Nephron (organoid): Measurements from ENCODE around the gene SND1.

Experiments
- H3K27ac Mint-ChIP-seq, 3 experiments: 2 replicates each; pipeline ENCODE4 v1.8.0; 2020; ENCODE audit warnings: mixed read lengths in 3 of 3, mild to moderate bottlenecking in 2 of 3, moderate library complexity in 1 of 3
- H3K27me3 Mint-ChIP-seq: 2 replicates; pipeline ENCODE4 v1.8.0; 2021; ENCODE audit warnings: low read depth, mild to moderate bottlenecking, moderate library complexity, mixed read lengths
- H3K36me3 Mint-ChIP-seq: 2 replicates; pipeline ENCODE4 v1.8.0; 2020; ENCODE audit warnings: low read depth, mixed read lengths
- H3K4me1 Mint-ChIP-seq: 2 replicates; pipeline ENCODE4 v1.8.0; 2020; ENCODE audit warnings: mixed read lengths
- H3K4me3 Mint-ChIP-seq, 3 experiments: 2 replicates each; pipeline ENCODE4 v1.8.0; 2020; ENCODE audit warnings: mild to moderate bottlenecking in 3 of 3, mixed read lengths in 3 of 3, moderate library complexity in 2 of 3
- H3K9me3 Mint-ChIP-seq: 2 replicates; pipeline ENCODE4 v1.8.0; 2020; ENCODE audit warnings: mixed read lengths
- CTCF ChIP-seq, 3 experiments: fragments of 200-600 bp; sonication (generic); IDR thresholded peaks; one replicate each; pipeline ENCODE4 v1.5.0; 2021; ENCODE audit warnings: antibody characterized with exemption in 3 of 3; ENCODE audit not compliant: unreplicated experiment in 3 of 3

The SND1 gene

DNA sequence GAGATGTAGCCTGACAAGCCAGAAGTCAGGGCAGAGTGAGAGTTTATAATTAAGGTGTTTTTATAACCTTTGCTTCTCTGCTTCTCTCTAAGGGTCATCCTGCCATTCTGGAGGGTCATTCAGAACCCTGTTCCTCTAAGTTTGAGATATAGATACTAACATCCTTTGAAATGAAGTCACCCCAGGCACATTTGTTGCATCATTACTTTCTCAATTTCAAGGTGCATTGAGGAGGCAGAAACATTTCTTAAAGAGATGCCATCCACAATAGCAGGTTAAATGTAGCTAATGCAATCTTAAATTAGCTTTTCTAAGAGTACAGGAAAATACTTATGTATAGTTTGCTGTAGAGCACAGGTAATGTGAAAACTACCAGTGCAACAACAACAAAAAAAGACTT is 272.9 kb downstream of the SND1 start:
- H3K27ac Mint-ChIP-seq, result no peak overlapping the region
- TF ChIP-seq CTCF (IDR thresholded peaks at IDR 0.05; ENCODE audit: unreplicated experiment in 3 of 3), result no peak
- no peaks in the 10 kb centered on the region for H3K27me3 Mint-ChIP-seq
- no peaks in the 10 kb centered on the region for H3K9me3 Mint-ChIP-seq
- no peak overlapping the region for H3K4me3 Mint-ChIP-seq
- H3K4me1 Mint-ChIP-seq, result peaks cover 16% of the 10 kb centered on the region
- H3K36me3 Mint-ChIP-seq, result peaks cover 8% of the 10 kb centered on the region

DNA sequence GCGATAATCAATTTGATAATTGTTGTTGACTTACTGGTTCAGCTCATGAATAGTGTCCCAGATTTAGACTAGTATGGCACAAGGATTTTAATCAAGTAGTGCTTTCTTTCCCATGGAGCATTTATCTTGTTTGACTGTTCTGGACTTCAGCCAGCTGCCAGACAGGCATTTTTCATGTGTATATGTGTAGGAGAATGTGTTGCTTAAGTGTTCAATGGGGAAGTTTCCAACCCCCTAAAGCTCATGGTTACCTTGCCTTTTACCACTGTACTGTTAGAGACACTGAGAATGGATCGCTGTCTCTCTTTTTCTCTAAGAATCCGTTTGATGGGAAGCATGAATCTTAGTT is 275.3 kb downstream of the SND1 start:
- peaks cover 10% of the 10 kb centered on the region for H3K9me3 Mint-ChIP-seq
- H3K27me3 Mint-ChIP-seq, result no peaks in the 10 kb centered on the region
- no peak overlapping the region for H3K4me3 Mint-ChIP-seq
- H3K4me1 Mint-ChIP-seq, result peaks cover 16% of the 10 kb centered on the region
- H3K27ac Mint-ChIP-seq, result peak overlapping the region; percentile 60 to 92 (median 77)
- peaks cover 30% of the 10 kb centered on the region for H3K36me3 Mint-ChIP-seq
- no peak for TF ChIP-seq CTCF (IDR thresholded peaks at IDR 0.05; ENCODE audit: unreplicated experiment in 3 of 3)

DNA sequence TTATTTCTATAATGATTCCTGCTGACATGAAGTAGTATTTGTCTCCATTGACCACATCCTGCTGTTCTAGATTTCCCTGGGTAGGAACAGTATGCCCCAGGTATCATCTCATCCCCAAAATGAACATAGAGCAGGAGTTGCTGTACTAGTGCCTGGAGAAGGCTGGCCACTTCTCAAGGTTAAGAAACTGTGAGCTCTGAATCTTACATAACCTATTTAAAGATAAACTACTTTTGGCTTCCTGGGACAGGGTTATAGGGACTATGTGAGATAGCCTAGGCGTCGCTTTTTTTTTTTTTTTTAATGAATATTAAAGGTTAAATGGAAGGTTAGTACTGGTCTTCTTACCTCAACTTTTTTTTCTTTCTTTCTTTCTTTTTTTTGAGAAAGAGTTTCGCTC is 276.2 kb downstream of the SND1 start:
- Mint-ChIP-seq H3K27ac (peak overlapping the region in 2 of 3 experiments; percentile 77 to 92), H3K4me1 (peaks cover 20% of the 10 kb centered on the region), H3K4me3 (no peak overlapping the region), H3K9me3 (peaks cover 11% of the 10 kb centered on the region), H3K36me3 (peaks cover 39% of the 10 kb centered on the region), H3K27me3 (no peaks in the 10 kb centered on the region)
- no peak for TF ChIP-seq CTCF (IDR thresholded peaks at IDR 0.05; ENCODE audit: unreplicated experiment in 3 of 3)

DNA sequence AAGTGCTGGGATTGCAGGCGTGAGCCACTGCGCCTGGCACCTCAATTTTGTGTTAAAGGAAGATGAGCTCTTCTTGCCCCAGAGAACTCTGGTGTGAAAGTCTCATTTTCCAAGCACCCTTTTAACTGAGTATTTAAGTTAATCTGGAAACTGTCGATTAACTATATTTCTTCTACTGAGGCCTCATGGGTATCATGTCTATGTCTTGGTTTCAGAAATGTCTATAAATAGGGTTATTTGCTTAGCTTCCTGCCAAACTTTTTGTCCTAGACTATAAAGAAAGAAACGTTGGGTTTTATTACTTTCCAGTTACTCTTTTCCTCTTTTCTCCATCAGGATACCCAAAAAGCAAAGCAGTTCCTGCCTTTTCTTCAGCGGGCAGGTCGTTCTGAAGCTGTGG is 276.9 kb downstream of the SND1 start:
- Mint-ChIP-seq H3K4me3 (no peak overlapping the region), H3K9me3 (peaks cover 11% of the 10 kb centered on the region), H3K4me1 (peaks cover 20% of the 10 kb centered on the region), H3K36me3 (peaks cover 44% of the 10 kb centered on the region), H3K27ac (peak overlapping the region in 1 of 3 experiments; percentile 12), H3K27me3 (no peaks in the 10 kb centered on the region)
- TF ChIP-seq CTCF (IDR thresholded peaks at IDR 0.05; ENCODE audit: unreplicated experiment in 3 of 3), result no peak

- peaks cover 11% of the 10 kb centered on the region for H3K9me3 Mint-ChIP-seq
- peak overlapping the region in 1 of 3 experiments; percentile 31 for H3K27ac Mint-ChIP-seq
- peaks cover 49% of the 10 kb centered on the region for H3K36me3 Mint-ChIP-seq
- peaks cover 25% of the 10 kb centered on the region for H3K4me1 Mint-ChIP-seq
- H3K4me3 Mint-ChIP-seq, result no peak overlapping the region
- no peak for TF ChIP-seq CTCF (IDR thresholded peaks at IDR 0.05; ENCODE audit: unreplicated experiment in 3 of 3)
- no peaks in the 10 kb centered on the region for H3K27me3 Mint-ChIP-seq
These were observed 278.6 kb downstream of the SND1 start for GRCh38 chr7:127930341-127931328.

GRCh38 chr7:127932076-127932475 is 280.1 kb downstream of the SND1 start:
- Mint-ChIP-seq H3K27ac (no peak overlapping the region), H3K36me3 (peaks cover 49% of the 10 kb centered on the region), H3K9me3 (peaks cover 11% of the 10 kb centered on the region), H3K4me3 (no peak overlapping the region), H3K4me1 (peaks cover 21% of the 10 kb centered on the region), H3K27me3 (no peaks in the 10 kb centered on the region)
- TF ChIP-seq CTCF (IDR thresholded peaks at IDR 0.05; ENCODE audit: unreplicated experiment in 3 of 3), result no peak
